Uterus (tissue), 4 donors: ENCODE results near the gene CYP2U1. TPM values are rescaled to one million over a fixed set of nuclear protein-coding genes. Genes with fewer than 3 reads are reported as not detected.

Experiments
- DNase-seq, 2 donors: peaks; one replicate each; pipeline ENCODE4 v3.0.0-alpha.2; 2019 to 2020
- H3K27ac ChIP-seq, 2 donors: fragments of 200-600 bp; sonication (generic); 1 replicate in 1 of 2; 2 replicates in 1 of 2; pipeline ENCODE4 v1.5.1; 2016 to 2018
- H3K27me3 ChIP-seq, 2 donors: fragments of 200-600 bp; sonication (generic); one replicate each; pipeline ENCODE4 v1.5.1; 2018 to 2019; ENCODE audit warnings: control low read depth in 1 of 2
- H3K36me3 ChIP-seq, 2 donors: fragments of 200-600 bp; sonication (generic); one replicate each; pipeline ENCODE4 v1.5.1; 2019; ENCODE audit warnings: control low read depth in 1 of 2
- H3K4me1 ChIP-seq, 2 donors: fragments of 200-600 bp; sonication (generic); one replicate each; pipeline ENCODE4 v1.5.1; 2018 to 2019; ENCODE audit warnings: control low read depth in 1 of 2
- H3K4me3 ChIP-seq, 2 donors: fragments of 200-600 bp; sonication (generic); 1 replicate in 1 of 2; 2 replicates in 1 of 2; pipeline ENCODE4 v1.5.1; 2018 to 2019; ENCODE audit warnings: mild to moderate bottlenecking in 1 of 2
- H3K9me3 ChIP-seq, 2 donors: fragments of 200-600 bp; sonication (generic); one replicate each; pipeline ENCODE4 v1.5.1; 2019; ENCODE audit warnings: control low read depth in 1 of 2
- POLR2A ChIP-seq, 2 donors: fragments of 450-650 bp; IDR thresholded peaks; one replicate each; pipeline ENCODE4 v1.6.1; 2016; ENCODE audit warnings: antibody characterized with exemption in 2 of 2, mild to moderate bottlenecking in 1 of 2, moderate library complexity in 1 of 2
- intact Hi-C: fragments of 100-400 bp; cut with DNase I; formaldehyde crosslinking; loops from one replicate; pipeline ENCODE4 v1.15.1; 2023; ENCODE audit warnings: low total_unique reads
- total RNA-seq, 4 donors: library from RNA; depleted of rRNA in 3 of 4; stranded (reverse); fragments of >200 nt in 3 of 4; gene quantifications; one replicate each; pipeline versions ENCODE4 v1.1.0 to v1.2.4, GENCODE V29; 2014 to 2023
- TF ChIP-seq, protein P1 (sequence below), 4 experiments: fragments of 200-600 bp in 2 of 4; fragments of 450-650 bp in 2 of 4; sonication (generic) in 2 of 4; IDR thresholded peaks; one replicate each; pipeline ENCODE4 v1.5.1; 2016 to 2019; ENCODE audit warnings: antibody characterized with exemption in 4 of 4, mild to moderate bottlenecking in 2 of 4, moderate library complexity in 1 of 4
- donor health status: DM: yes; HTN: yes; CAD: no.

CYP2U1 gene
- total RNA-seq, 4 donors from 2014 or later = 14.7 to 32.0 (median 20.5) TPM

- DNase-seq = no peak
- Histone ChIP-seq H3K27ac (peak overlapping the region; percentile 17 to 94), H3K4me1 (peaks cover 0 to 4% of the 10 kb centered on the region in 2 donors), H3K27me3 (no peaks in the 10 kb centered on the region), H3K9me3 (no peaks in the 10 kb centered on the region), H3K4me3 (peak overlapping the region in 1 of 2 donors; percentile 97), H3K36me3 (no peaks in the 10 kb centered on the region)
- TF ChIP-seq, protein P1, sequence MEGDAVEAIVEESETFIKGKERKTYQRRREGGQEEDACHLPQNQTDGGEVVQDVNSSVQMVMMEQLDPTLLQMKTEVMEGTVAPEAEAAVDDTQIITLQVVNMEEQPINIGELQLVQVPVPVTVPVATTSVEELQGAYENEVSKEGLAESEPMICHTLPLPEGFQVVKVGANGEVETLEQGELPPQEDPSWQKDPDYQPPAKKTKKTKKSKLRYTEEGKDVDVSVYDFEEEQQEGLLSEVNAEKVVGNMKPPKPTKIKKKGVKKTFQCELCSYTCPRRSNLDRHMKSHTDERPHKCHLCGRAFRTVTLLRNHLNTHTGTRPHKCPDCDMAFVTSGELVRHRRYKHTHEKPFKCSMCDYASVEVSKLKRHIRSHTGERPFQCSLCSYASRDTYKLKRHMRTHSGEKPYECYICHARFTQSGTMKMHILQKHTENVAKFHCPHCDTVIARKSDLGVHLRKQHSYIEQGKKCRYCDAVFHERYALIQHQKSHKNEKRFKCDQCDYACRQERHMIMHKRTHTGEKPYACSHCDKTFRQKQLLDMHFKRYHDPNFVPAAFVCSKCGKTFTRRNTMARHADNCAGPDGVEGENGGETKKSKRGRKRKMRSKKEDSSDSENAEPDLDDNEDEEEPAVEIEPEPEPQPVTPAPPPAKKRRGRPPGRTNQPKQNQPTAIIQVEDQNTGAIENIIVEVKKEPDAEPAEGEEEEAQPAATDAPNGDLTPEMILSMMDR (IDR thresholded peaks at IDR 0.05) = no peak
- no peak for TF ChIP-seq POLR2A (IDR thresholded peaks at IDR 0.05)
- intact Hi-C loops = no loop called here
Observed at GRCh38 chr4:107991945-107992630, 60.7 kb downstream of the CYP2U1 start.

DNA sequence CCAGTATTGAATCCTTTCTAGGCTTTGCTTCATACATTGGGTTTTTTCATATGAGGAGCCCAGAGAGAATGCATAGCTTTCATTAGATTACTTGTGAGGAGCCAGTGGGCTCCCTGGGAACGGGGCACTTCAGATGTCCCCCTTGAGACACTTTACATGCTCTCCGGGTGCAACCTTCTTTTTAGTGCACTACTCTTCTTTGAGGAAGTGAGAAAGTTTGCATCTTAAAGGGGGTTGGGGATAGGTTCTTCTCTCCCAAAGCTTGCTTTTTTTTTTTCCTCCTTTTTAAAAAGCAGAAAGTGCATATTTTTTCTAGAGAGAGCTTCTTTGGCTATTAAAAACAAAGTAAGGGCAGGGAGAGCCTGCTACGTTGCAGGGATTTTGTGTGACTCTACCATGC lies 62.6 kb downstream of the CYP2U1 start:
- H3K4me1 ChIP-seq = no peaks in the 10 kb centered on the region
- H3K27ac ChIP-seq = no peak overlapping the region
- no peaks in the 10 kb centered on the region for H3K9me3 ChIP-seq
- DNase-seq = no peak
- no peak overlapping the region for H3K4me3 ChIP-seq
- no peaks in the 10 kb centered on the region for H3K27me3 ChIP-seq
- TF ChIP-seq, protein P1 (IDR thresholded peaks at IDR 0.05) = no peak
- no peak for TF ChIP-seq POLR2A (IDR thresholded peaks at IDR 0.05)
- intact Hi-C loops = no loop called here
- H3K36me3 ChIP-seq = no peaks in the 10 kb centered on the region

- Histone ChIP-seq H3K4me3 (no peak overlapping the region), H3K27ac (peak overlapping the region; percentile 23 to 88), H3K27me3 (no peaks in the 10 kb centered on the region), H3K9me3 (no peaks in the 10 kb centered on the region), H3K36me3 (no peaks in the 10 kb centered on the region), H3K4me1 (no peaks in the 10 kb centered on the region)
- intact Hi-C loops = no loop called here
- TF ChIP-seq POLR2A (IDR thresholded peaks at IDR 0.05) = no peak
- TF ChIP-seq, protein P1 (IDR thresholded peaks at IDR 0.05) = no peak
- no peak for DNase-seq
Observed at GRCh38 chr4:107994894-107995293, 63.5 kb downstream of the CYP2U1 start.

DNA sequence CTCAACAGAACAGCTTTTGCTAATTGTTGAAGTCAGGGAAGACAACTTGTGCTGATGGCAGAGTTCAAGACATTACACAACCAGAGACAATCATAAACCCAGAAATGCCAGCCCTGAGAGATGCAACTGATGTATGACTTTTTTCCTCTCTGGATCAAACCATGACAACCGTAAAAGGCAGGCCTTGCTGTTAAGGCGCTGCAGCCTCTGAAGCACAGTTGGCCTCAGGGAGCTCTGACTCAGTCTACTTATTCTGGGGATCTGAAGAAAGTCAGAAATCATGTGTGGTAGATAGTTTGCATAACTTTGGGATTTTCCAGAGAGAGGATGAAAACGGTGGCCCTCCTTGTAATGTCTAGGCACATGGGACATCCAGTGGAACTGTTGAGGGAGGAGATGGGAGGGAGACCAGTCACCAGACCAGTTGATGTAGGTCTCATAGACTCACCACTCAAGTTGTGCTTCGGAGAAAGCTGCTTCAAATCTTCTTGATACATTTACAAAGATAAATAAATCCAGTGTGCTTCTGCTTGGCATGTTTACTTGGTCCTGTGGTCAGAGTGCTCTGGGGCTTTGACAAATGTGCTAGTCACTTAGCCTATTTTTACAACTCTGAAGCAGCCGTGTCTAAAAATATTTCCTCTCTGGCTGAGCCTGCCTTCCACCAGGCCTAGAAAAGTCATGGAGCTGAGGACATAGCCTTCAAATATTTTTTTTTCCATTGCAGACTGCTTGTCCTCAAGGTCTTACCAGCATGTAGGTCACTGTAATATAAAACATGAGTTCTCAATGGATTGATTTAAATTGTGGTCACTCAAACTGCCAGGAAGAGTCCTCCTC lies 65.8 kb downstream of the CYP2U1 start:
- TF ChIP-seq, protein P1 (IDR thresholded peaks at IDR 0.05) = no peak
- no peak for TF ChIP-seq POLR2A (IDR thresholded peaks at IDR 0.05)
- H3K27ac ChIP-seq = peak overlapping the region; percentile 57 to 88
- no peaks in the 10 kb centered on the region for H3K27me3 ChIP-seq
- DNase-seq = peak in 1 of 2 donors; percentile 51
- no peaks in the 10 kb centered on the region for H3K4me1 ChIP-seq
- H3K9me3 ChIP-seq = no peaks in the 10 kb centered on the region
- intact Hi-C loops = no loop called here
- no peaks in the 10 kb centered on the region for H3K36me3 ChIP-seq
- no peak overlapping the region for H3K4me3 ChIP-seq

- intact Hi-C loops = no loop called here
Observed at GRCh38 chr4:107997794-107998193, 66.4 kb downstream of the CYP2U1 start.

More at GRCh38 chr4:107997794-107998193, 66.4 kb downstream of the CYP2U1 start:
- Histone ChIP-seq H3K9me3 (no peaks in the 10 kb centered on the region), H3K27ac (peak overlapping the region; percentile 57 to 88), H3K36me3 (no peaks in the 10 kb centered on the region), H3K27me3 (no peaks in the 10 kb centered on the region), H3K4me3 (no peak overlapping the region), H3K4me1 (no peaks in the 10 kb centered on the region)
- DNase-seq = no peak
- no peak for TF ChIP-seq POLR2A (IDR thresholded peaks at IDR 0.05)
- TF ChIP-seq, protein P1 (IDR thresholded peaks at IDR 0.05) = no peak
